DND-41 (cell line): ENCODE data around the gene LGALS7B.

ENCODE experiments used
- ATAC-seq: fragments of 200-7000 bp; cut with Tn5 transposase; 3 replicates; pipeline ENCODE4 v1.9.1; 2021; ENCODE audit warnings: low read depth; ENCODE audit not compliant: insufficient read depth
- DNase-seq: peaks from one replicate; pipeline ENCODE4 v3.0.0-alpha.2; 2020
- H2AFZ ChIP-seq: 2 replicates; pipeline ENCODE4 v1.6.0; 2012; ENCODE audit warnings: low read depth, low read length
- H3K27ac ChIP-seq: 2 replicates; pipeline ENCODE4 v1.5.1; 2012; ENCODE audit warnings: low read length, inconsistent platforms
- H3K27me3 ChIP-seq: fragments of 200-600 bp; sonication (generic); 2 replicates; pipeline ENCODE4 v1.6.0; 2012; ENCODE audit warnings: low read length, mild to moderate bottlenecking, inconsistent platforms; ENCODE audit not compliant: insufficient read depth, poor library complexity
- H3K36me3 ChIP-seq: 2 replicates; pipeline ENCODE4 v1.5.1; 2012; ENCODE audit warnings: low read length, inconsistent platforms; ENCODE audit not compliant: insufficient read depth
- H3K4me1 ChIP-seq: 2 replicates; pipeline ENCODE4 v1.5.1; 2012; ENCODE audit warnings: mild to moderate bottlenecking, low read length; ENCODE audit not compliant: insufficient read depth
- H3K4me2 ChIP-seq: 2 replicates; pipeline ENCODE4 v1.6.0; 2012; ENCODE audit warnings: mild to moderate bottlenecking, moderate library complexity, low read length, inconsistent platforms; ENCODE audit not compliant: insufficient read depth
- H3K4me3 ChIP-seq, 2 experiments: fragments of 200-600 bp in 1 of 2; shearing (Covaris generic) in 1 of 2; 2 replicates each; pipeline ENCODE4 v1.5.1; 2012 to 2016; ENCODE audit warnings: inconsistent platforms in 2 of 2, low read length in 2 of 2, mild to moderate bottlenecking in 2 of 2, low read depth in 1 of 2, moderate library complexity in 1 of 2
- H3K79me2 ChIP-seq: 2 replicates; pipeline ENCODE4 v1.6.0; 2012; ENCODE audit warnings: low read length, inconsistent platforms; ENCODE audit not compliant: insufficient read depth
- H3K9ac ChIP-seq: 2 replicates; pipeline ENCODE4 v1.6.0; 2012; ENCODE audit warnings: low read depth, mild to moderate bottlenecking, inconsistent platforms, low read length, moderate library complexity
- H3K9me3 ChIP-seq: 2 replicates; pipeline ENCODE4 v1.5.1; 2012; ENCODE audit warnings: low read length, moderate library complexity, mild to moderate bottlenecking, inconsistent platforms; ENCODE audit not compliant: insufficient read depth, severe bottlenecking
- H4K20me1 ChIP-seq: 2 replicates; pipeline ENCODE4 v1.6.0; 2012; ENCODE audit warnings: low read length; ENCODE audit not compliant: insufficient read depth
- CTCF ChIP-seq: IDR thresholded peaks from 2 replicates; pipeline ENCODE4 v1.5.1; 2012; ENCODE audit warnings: borderline replicate concordance, low read length, moderate library complexity, mild to moderate bottlenecking; ENCODE audit not compliant: poor library complexity, severe bottlenecking; ENCODE audit errors: extremely low read depth
- EZH2 ChIP-seq: IDR thresholded peaks from 3 replicates; pipeline ENCODE4 v1.6.1; 2012; ENCODE audit warnings: borderline replicate concordance, low read depth, mild to moderate bottlenecking, moderate library complexity, low read length, inconsistent platforms; ENCODE audit not compliant: severe bottlenecking

The LGALS7B gene

GRCh38 chr19:38837656-38838121 is 48.7 kb downstream of the LGALS7B start:
- Histone ChIP-seq H3K79me2 (peaks cover 29% of the 10 kb centered on the region), H3K4me3 (no peak overlapping the region), H4K20me1 (peaks cover 58% of the 10 kb centered on the region), H3K4me2 (no peak overlapping the region), H3K9me3 (no peaks in the 10 kb centered on the region), H3K4me1 (peaks cover under 1% of the 10 kb centered on the region; the same call in 1 of the 2 replicates), H3K36me3 (peaks cover 73% of the 10 kb centered on the region), H3K27ac (no peak overlapping the region), H3K27me3 (no peaks in the 10 kb centered on the region), H3K9ac (no peak overlapping the region), H2AFZ (no peak overlapping the region)
- DNase-seq (no peak), ATAC-seq (no peak)
- TF ChIP-seq CTCF (no peak), EZH2 (no peak)

DNA sequence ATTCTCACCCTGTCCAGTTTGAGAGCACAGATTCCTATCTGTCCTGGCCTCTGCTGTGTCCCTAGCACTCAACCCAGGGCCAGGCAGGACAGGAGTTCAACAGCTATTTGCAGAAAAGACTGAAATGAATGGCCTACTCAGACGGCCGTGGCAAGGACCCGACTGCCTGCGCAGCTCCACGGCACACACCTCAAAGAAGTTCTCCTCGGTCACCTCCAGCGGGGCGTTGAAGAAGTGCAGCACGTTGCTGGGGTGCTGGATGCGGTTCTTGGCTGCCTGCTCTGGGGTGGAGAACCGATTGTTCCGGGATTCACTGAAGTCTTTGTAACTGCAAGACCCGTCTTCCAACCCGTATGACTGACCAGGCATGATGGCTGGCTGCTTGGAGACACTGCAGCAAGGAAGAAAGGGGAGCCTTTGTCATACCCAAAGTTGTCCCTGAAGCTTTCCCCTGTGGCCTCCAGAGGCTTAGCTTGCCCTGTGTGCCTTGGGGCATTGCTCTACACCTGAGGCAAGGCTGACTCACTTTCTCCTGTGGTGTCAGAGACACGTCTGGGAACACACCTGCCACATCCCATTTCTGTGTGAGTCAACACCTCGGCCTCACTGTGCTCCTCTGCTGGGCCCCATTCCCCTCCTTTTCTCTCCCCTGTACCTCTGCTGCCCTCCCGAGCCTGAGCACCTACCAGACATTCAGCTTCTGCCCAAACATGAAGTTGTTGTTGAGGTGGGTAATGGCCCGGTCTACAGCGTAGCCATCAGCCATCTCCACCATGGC is 49.4 kb downstream of the LGALS7B start:
- ATAC-seq (no peak), DNase-seq (no peak)
- TF ChIP-seq CTCF (no peak), EZH2 (no peak)
- Histone ChIP-seq H2AFZ (no peak overlapping the region), H3K36me3 (peaks cover 80% of the 10 kb centered on the region), H3K9ac (no peak overlapping the region), H3K4me1 (peaks cover 5% of the 10 kb centered on the region; the same call in 1 of the 2 replicates), H3K4me2 (no peak overlapping the region), H3K27ac (no peak overlapping the region), H3K9me3 (no peaks in the 10 kb centered on the region), H3K4me3 (no peak overlapping the region), H3K27me3 (no peaks in the 10 kb centered on the region), H4K20me1 (peaks cover 65% of the 10 kb centered on the region), H3K79me2 (peaks cover 36% of the 10 kb centered on the region)

GRCh38 chr19:38838986-38839761 is 50.2 kb downstream of the LGALS7B start:
- H3K27ac ChIP-seq, result no peak overlapping the region
- DNase-seq, result no peak
- H3K27me3 ChIP-seq, result no peaks in the 10 kb centered on the region
- peaks cover 44% of the 10 kb centered on the region for H3K79me2 ChIP-seq
- no peak overlapping the region for H3K9ac ChIP-seq
- no peak overlapping the region for H2AFZ ChIP-seq
- peaks cover 11% of the 10 kb centered on the region; the same call in 1 of the 2 replicates for H3K4me1 ChIP-seq
- ATAC-seq, result no peak
- no peak overlapping the region for H3K4me2 ChIP-seq
- H4K20me1 ChIP-seq, result peaks cover 73% of the 10 kb centered on the region
- no peaks in the 10 kb centered on the region for H3K9me3 ChIP-seq
- peaks cover 88% of the 10 kb centered on the region for H3K36me3 ChIP-seq
- TF ChIP-seq CTCF (no peak), EZH2 (no peak)
- H3K4me3 ChIP-seq, result no peak overlapping the region
